GM12878 (cell line): ENCODE measurements around the gene LMOD1. TPM values are rescaled to one million over a fixed set of nuclear protein-coding genes. Genes with fewer than 3 reads are reported as not detected.

Experiments
- BACH1 ChIP-seq: fragments of 450-650 bp; IDR thresholded peaks from 2 replicates; pipeline ENCODE4 v1.6.1; 2017; ENCODE audit warnings: mild to moderate bottlenecking, borderline replicate concordance
- CBX3 ChIP-seq: fragments of 200-600 bp; sonication (generic); IDR thresholded peaks from 2 replicates; pipeline ENCODE4 v1.6.1; 2016; ENCODE audit warnings: low read depth, borderline replicate concordance
- FOXK2 ChIP-seq: fragments of 450-650 bp; IDR thresholded peaks from 2 replicates; pipeline ENCODE4 v1.6.1; 2017; ENCODE audit warnings: mild to moderate bottlenecking, moderate library complexity
- MYB ChIP-seq: fragments of 150-350 bp; IDR thresholded peaks from 2 replicates; pipeline ENCODE4 v1.6.1; 2014; ENCODE audit warnings: mild to moderate bottlenecking, low read depth, low read length, borderline replicate concordance
- NFYA ChIP-seq: IDR thresholded peaks from 2 replicates; pipeline ENCODE4 v1.6.1; 2011; ENCODE audit warnings: low read depth, mild to moderate bottlenecking, low read length, improper control_type of control experiment, borderline replicate concordance
- NKRF ChIP-seq: fragments of 450-650 bp; conservative IDR thresholded peaks from 2 replicates; pipeline ENCODE4 v1.6.1; 2017; ENCODE audit warnings: mild to moderate bottlenecking, moderate library complexity
- NR2F1 ChIP-seq: fragments of 450-650 bp; conservative IDR thresholded peaks from 2 replicates; pipeline ENCODE4 v1.6.1; 2017; ENCODE audit warnings: mild to moderate bottlenecking
- PAX5 ChIP-seq: IDR thresholded peaks from 2 replicates; pipeline ENCODE4 v1.6.1; 2011; ENCODE audit warnings: low read depth, low read length, borderline replicate concordance
- POLR2A ChIP-seq: IDR thresholded peaks from 2 replicates; pipeline ENCODE4 v1.6.1; 2011; ENCODE audit warnings: low read depth, mild to moderate bottlenecking, low read length
- RFX5 ChIP-seq: IDR thresholded peaks from 2 replicates; pipeline ENCODE4 v1.6.1; 2011; ENCODE audit warnings: low read depth, low read length, improper control_type of control experiment
- SMAD5 ChIP-seq: IDR thresholded peaks from 2 replicates; pipeline ENCODE4 v1.6.1; 2016; ENCODE audit warnings: antibody characterized with exemption, low read depth
- STAT3 ChIP-seq: IDR thresholded peaks from 2 replicates; pipeline ENCODE4 v1.6.1; 2011; ENCODE audit warnings: low read depth, low read length, improper control_type of control experiment
- TAF1 ChIP-seq: IDR thresholded peaks from 2 replicates; pipeline ENCODE4 v1.6.1; 2011; ENCODE audit warnings: mild to moderate bottlenecking, low read depth, low read length, borderline replicate concordance
- TCF3 ChIP-seq: IDR thresholded peaks from 2 replicates; pipeline ENCODE4 v1.6.1; 2012; ENCODE audit warnings: low read depth, mild to moderate bottlenecking, low read length, borderline replicate concordance; ENCODE audit not compliant: insufficient read depth
- YY1 ChIP-seq: IDR thresholded peaks from 2 replicates; pipeline ENCODE4 v1.6.1; 2011; ENCODE audit warnings: low read depth, mild to moderate bottlenecking, low read length
- ZNF622 ChIP-seq: fragments of 450-650 bp; IDR thresholded peaks from 2 replicates; pipeline ENCODE4 v1.6.1; 2017; ENCODE audit warnings: mild to moderate bottlenecking, inconsistent platforms
- ZSCAN29 ChIP-seq: fragments of 450-650 bp; IDR thresholded peaks from 2 replicates; pipeline ENCODE4 v1.6.1; 2017; ENCODE audit warnings: mild to moderate bottlenecking, moderate library complexity
- ZZZ3 ChIP-seq: IDR thresholded peaks from 2 replicates; pipeline ENCODE4 v1.6.1; 2011; ENCODE audit warnings: low read depth; ENCODE audit not compliant: control insufficient read depth, insufficient read length
- polyA plus RNA-seq, 11 experiments: library from polyadenylated mRNA; depleted of rRNA in 4 of 11; unstranded in 6 of 11; stranded (reverse) in 5 of 11; fragments of >200 nt; fragmentation: Nextera tagmentation in 4 of 11; fragmentation: Illumina TruSeq in 1 of 11; extraction: Ambion mirVana in 4 of 11; extraction: Trizol in 1 of 11; gene quantifications; 1 replicate in 1 of 11; 2 replicates in 10 of 11; pipeline versions ENCODE4 v1.2.1 to v1.2.3, GENCODE V29; 2011 to 2016; ENCODE audit warnings: inconsistent platforms in 2 of 11, missing spikeins in 2 of 11, low read depth in 1 of 11
- total RNA-seq, 4 experiments: library from RNA; depleted of rRNA in 3 of 4; stranded (reverse); fragments of >200 nt in 3 of 4; fragmentation: Illumina TruSeq in 1 of 4; extraction: Trizol in 1 of 4; gene quantifications; 2 replicates each; pipeline versions ENCODE4 v1.2.1 to v1.2.3, GENCODE V29; 2013 to 2021
- TF ChIP-seq, protein P1 (sequence below): fragments of 450-650 bp; IDR thresholded peaks from 2 replicates; pipeline ENCODE4 v1.6.1; 2016; ENCODE audit warnings: mild to moderate bottlenecking, moderate library complexity, borderline replicate concordance
- TF ChIP-seq, protein P2 (sequence below): IDR thresholded peaks from 2 replicates; pipeline ENCODE4 v1.6.1; 2011; ENCODE audit warnings: borderline replicate concordance, low read depth, mild to moderate bottlenecking, moderate library complexity, low read length; ENCODE audit not compliant: insufficient read depth, poor library complexity, severe bottlenecking
- TF ChIP-seq, protein P3 (sequence below): IDR thresholded peaks from 2 replicates; pipeline ENCODE4 v1.6.1; 2011; ENCODE audit warnings: mild to moderate bottlenecking, low read depth, low read length, moderate library complexity; ENCODE audit not compliant: insufficient replicate concordance

The LMOD1 gene
- total and polyA plus RNA-seq, 10 of the 15 experiments (the other 5 are each of a cell fraction or from before 2014, with no cell fraction given) = 0.15 TPM; not detected in 9

GRCh38 chr1:201982623-201983379, 36.5 kb upstream of the LMOD1 start, which contains the start of gene RNPEP (continued):
- TF ChIP-seq NKRF = peak; percentile 80
- no peak for TF ChIP-seq SMAD5
- TF ChIP-seq YY1 = peak; percentile 85
- no peak for TF ChIP-seq FOXK2
- TF ChIP-seq ZZZ3 = no peak
- peak; percentile 80 for TF ChIP-seq POLR2A
- TF ChIP-seq NFYA = no peak
- TF ChIP-seq, protein P1, sequence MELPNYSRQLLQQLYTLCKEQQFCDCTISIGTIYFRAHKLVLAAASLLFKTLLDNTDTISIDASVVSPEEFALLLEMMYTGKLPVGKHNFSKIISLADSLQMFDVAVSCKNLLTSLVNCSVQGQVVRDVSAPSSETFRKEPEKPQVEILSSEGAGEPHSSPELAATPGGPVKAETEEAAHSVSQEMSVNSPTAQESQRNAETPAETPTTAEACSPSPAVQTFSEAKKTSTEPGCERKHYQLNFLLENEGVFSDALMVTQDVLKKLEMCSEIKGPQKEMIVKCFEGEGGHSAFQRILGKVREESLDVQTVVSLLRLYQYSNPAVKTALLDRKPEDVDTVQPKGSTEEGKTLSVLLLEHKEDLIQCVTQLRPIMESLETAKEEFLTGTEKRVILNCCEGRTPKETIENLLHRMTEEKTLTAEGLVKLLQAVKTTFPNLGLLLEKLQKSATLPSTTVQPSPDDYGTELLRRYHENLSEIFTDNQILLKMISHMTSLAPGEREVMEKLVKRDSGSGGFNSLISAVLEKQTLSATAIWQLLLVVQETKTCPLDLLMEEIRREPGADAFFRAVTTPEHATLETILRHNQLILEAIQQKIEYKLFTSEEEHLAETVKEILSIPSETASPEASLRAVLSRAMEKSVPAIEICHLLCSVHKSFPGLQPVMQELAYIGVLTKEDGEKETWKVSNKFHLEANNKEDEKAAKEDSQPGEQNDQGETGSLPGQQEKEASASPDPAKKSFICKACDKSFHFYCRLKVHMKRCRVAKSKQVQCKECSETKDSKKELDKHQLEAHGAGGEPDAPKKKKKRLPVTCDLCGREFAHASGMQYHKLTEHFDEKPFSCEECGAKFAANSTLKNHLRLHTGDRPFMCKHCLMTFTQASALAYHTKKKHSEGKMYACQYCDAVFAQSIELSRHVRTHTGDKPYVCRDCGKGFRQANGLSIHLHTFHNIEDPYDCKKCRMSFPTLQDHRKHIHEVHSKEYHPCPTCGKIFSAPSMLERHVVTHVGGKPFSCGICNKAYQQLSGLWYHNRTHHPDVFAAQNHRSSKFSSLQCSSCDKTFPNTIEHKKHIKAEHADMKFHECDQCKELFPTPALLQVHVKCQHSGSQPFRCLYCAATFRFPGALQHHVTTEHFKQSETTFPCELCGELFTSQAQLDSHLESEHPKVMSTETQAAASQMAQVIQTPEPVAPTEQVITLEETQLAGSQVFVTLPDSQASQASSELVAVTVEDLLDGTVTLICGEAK = peak; percentile 60; the same call in 1 of the 2 replicates
- no peak for TF ChIP-seq CBX3
- no peak for TF ChIP-seq STAT3
- TF ChIP-seq BACH1 = peak; percentile 38; the same call in 1 of the 2 replicates
- no peak for TF ChIP-seq ZNF622
- TF ChIP-seq, protein P2, sequence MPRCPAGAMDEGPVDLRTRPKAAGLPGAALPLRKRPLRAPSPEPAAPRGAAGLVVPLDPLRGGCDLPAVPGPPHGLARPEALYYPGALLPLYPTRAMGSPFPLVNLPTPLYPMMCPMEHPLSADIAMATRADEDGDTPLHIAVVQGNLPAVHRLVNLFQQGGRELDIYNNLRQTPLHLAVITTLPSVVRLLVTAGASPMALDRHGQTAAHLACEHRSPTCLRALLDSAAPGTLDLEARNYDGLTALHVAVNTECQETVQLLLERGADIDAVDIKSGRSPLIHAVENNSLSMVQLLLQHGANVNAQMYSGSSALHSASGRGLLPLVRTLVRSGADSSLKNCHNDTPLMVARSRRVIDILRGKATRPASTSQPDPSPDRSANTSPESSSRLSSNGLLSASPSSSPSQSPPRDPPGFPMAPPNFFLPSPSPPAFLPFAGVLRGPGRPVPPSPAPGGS = no peak
- TF ChIP-seq MYB = no peak
- no peak for TF ChIP-seq RFX5
- TF ChIP-seq, protein P3, sequence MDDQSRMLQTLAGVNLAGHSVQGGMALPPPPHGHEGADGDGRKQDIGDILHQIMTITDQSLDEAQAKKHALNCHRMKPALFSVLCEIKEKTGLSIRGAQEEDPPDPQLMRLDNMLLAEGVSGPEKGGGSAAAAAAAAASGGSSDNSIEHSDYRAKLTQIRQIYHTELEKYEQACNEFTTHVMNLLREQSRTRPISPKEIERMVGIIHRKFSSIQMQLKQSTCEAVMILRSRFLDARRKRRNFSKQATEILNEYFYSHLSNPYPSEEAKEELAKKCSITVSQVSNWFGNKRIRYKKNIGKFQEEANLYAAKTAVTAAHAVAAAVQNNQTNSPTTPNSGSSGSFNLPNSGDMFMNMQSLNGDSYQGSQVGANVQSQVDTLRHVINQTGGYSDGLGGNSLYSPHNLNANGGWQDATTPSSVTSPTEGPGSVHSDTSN = no peak
- TF ChIP-seq ZSCAN29 = no peak
- TF ChIP-seq TAF1 = peak; percentile 62; the same call in 1 of the 2 replicates
- peak; percentile 58; the same call in 1 of the 2 replicates for TF ChIP-seq NR2F1
- TF ChIP-seq PAX5 = no peak; the same call in 1 of the 2 replicates
- TF ChIP-seq TCF3 = 0 out of 2 replicates have a peak, but pooled peaks have one; percentile 30
